DND-41 (cell line): ENCODE measurements around the gene TASOR2.

Experiments used
- CTCF ChIP-seq: IDR thresholded peaks from 2 replicates; pipeline ENCODE4 v1.5.1; 2012; ENCODE audit warnings: borderline replicate concordance, low read length, moderate library complexity, mild to moderate bottlenecking; ENCODE audit not compliant: poor library complexity, severe bottlenecking; ENCODE audit errors: extremely low read depth
- EZH2 ChIP-seq: IDR thresholded peaks from 3 replicates; pipeline ENCODE4 v1.6.1; 2012; ENCODE audit warnings: borderline replicate concordance, low read depth, mild to moderate bottlenecking, moderate library complexity, low read length, inconsistent platforms; ENCODE audit not compliant: severe bottlenecking

- no peak for TF ChIP-seq CTCF
- no peak for TF ChIP-seq EZH2
Measured at GRCh38 chr10:5668429-5668828, 16.2 kb upstream of the TASOR2 start.
